Panc1 (cell line): ENCODE measurements around the gene CACNA1B.
"Not testable (repeated sequence)": the region's sequence is repeated elsewhere in the genome, so short reads cannot be mapped to it uniquely, and the experiment has no call there.

Experiments
- POLR2AphosphoS5 ChIP-seq: IDR thresholded peaks from 2 replicates; pipeline ENCODE4 v1.6.1; 2012; ENCODE audit warnings: mild to moderate bottlenecking, low read depth, low read length, moderate library complexity
- REST ChIP-seq, 2 experiments: IDR thresholded peaks; 2 replicates each; pipeline ENCODE4 v1.6.1; 2011 to 2012; ENCODE audit warnings: low read depth in 2 of 2, control low read depth in 1 of 2, low read length in 1 of 2, mild to moderate bottlenecking in 1 of 2, moderate library complexity in 1 of 2; ENCODE audit not compliant: insufficient read depth in 1 of 2
- TF ChIP-seq, protein P1 (sequence below): fragments of 450-650 bp; IDR thresholded peaks from 2 replicates; pipeline ENCODE4 v1.5.1; 2017; ENCODE audit warnings: mild to moderate bottlenecking

DNA sequence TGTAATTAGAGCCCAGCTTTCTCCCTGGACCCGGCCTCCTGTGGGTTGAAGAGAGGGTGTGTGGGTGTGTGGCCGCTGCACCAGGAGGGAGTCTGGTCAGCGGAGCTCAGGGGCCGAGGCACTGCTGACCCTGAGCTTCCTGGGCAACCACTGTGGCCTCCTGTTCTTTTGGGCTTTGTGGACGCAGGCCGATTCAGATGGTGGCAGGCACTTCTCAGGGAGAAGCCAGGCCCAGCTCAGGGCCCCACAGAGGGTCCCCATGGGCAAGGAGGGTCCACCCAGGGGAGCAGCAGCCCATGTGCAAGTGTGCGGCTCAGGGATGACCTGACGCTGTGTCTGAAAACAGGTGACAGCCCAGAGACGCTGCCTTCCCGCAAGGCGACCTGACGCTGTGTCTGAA, 11.0 kb downstream of the CACNA1B start:
- TF ChIP-seq, protein P1, sequence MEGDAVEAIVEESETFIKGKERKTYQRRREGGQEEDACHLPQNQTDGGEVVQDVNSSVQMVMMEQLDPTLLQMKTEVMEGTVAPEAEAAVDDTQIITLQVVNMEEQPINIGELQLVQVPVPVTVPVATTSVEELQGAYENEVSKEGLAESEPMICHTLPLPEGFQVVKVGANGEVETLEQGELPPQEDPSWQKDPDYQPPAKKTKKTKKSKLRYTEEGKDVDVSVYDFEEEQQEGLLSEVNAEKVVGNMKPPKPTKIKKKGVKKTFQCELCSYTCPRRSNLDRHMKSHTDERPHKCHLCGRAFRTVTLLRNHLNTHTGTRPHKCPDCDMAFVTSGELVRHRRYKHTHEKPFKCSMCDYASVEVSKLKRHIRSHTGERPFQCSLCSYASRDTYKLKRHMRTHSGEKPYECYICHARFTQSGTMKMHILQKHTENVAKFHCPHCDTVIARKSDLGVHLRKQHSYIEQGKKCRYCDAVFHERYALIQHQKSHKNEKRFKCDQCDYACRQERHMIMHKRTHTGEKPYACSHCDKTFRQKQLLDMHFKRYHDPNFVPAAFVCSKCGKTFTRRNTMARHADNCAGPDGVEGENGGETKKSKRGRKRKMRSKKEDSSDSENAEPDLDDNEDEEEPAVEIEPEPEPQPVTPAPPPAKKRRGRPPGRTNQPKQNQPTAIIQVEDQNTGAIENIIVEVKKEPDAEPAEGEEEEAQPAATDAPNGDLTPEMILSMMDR, result not testable (repeated sequence)
- not testable (repeated sequence) for TF ChIP-seq REST (IDR thresholded peaks at IDR 0.05; ENCODE audit: insufficient read depth in 1 of 2, low read depth in 2 of 2, low read length in 1 of 2); POLR2AphosphoS5
